NB4 (cell line): ENCODE results near the gene SMPDL3A.

ENCODE experiments used
- POLR2A ChIP-seq: IDR thresholded peaks from 2 replicates; pipeline ENCODE4 v1.6.1; 2011; ENCODE audit warnings: mild to moderate bottlenecking; ENCODE audit not compliant: insufficient read length; ENCODE audit errors: extremely low read depth
- TF ChIP-seq, protein P1 (sequence below): IDR thresholded peaks from one replicate; pipeline ENCODE4 v1.5.1; 2012; ENCODE audit warnings: low read depth, low read length

DNA sequence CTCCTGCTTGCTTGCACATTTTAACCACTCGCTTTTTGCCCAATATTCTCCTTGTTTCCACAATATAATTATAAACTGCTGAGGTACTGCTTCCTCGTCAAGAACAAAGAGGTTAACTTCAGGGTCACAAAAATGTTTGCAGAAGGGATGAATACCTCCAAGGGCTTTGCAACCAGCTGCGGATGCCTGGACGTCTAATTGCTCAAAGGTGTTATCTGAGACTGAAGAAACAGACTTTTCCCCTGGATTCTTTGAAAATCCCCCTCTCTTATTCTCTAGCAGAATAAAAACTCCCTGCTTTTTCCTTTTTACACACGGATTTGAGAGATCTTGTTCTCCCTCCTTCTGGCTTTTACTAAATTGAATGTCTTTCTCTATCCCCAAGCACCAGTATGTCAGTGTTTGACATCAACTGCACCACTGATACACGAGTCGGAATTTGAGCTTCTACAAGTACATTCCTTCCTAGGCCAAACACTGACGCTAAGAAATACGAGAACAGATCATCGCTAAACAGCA is 336 bp upstream of the SMPDL3A start:
- TF ChIP-seq, protein P1, sequence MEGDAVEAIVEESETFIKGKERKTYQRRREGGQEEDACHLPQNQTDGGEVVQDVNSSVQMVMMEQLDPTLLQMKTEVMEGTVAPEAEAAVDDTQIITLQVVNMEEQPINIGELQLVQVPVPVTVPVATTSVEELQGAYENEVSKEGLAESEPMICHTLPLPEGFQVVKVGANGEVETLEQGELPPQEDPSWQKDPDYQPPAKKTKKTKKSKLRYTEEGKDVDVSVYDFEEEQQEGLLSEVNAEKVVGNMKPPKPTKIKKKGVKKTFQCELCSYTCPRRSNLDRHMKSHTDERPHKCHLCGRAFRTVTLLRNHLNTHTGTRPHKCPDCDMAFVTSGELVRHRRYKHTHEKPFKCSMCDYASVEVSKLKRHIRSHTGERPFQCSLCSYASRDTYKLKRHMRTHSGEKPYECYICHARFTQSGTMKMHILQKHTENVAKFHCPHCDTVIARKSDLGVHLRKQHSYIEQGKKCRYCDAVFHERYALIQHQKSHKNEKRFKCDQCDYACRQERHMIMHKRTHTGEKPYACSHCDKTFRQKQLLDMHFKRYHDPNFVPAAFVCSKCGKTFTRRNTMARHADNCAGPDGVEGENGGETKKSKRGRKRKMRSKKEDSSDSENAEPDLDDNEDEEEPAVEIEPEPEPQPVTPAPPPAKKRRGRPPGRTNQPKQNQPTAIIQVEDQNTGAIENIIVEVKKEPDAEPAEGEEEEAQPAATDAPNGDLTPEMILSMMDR, result no peak
- TF ChIP-seq POLR2A, result no peak
